ENCODE results near the gene RARG.

RARG gene

GRCh38 chr12:53241623-53242412 is 9.8 kb upstream of the RARG start:
- WGBS, 2 experiments (ENCODE audit: insufficient coverage in 2 of 2) = 55 to 64% methylated on average over 7 to 11 of the region's 11 CpGs
- Histone ChIP-seq H3K36me3 (ENCODE audit: control insufficient read depth, insufficient read depth, low read length) (no peaks in the 10 kb centered on the region), H3K27ac (ENCODE audit: low read depth, low read length, severe bottlenecking) (no peak overlapping the region), H3K4me3 (ENCODE audit: extremely low read depth, insufficient read depth, low read length, poor library complexity, severe bottlenecking) (no peak overlapping the region), H3K4me1 (ENCODE audit: control insufficient read depth, insufficient read depth, low read length, poor library complexity, severe bottlenecking) (no peaks in the 10 kb centered on the region), H3K9me3 (ENCODE audit: control insufficient read depth, low read length) (no peaks in the 10 kb centered on the region)

- no peak overlapping the region for H3K4me3 ChIP-seq (ENCODE audit: extremely low read depth, insufficient read depth, low read length, poor library complexity, severe bottlenecking)
- H3K4me1 ChIP-seq (ENCODE audit: control insufficient read depth, insufficient read depth, low read length, poor library complexity, severe bottlenecking) = peaks cover 2% of the 10 kb centered on the region
- H3K9me3 ChIP-seq (ENCODE audit: control insufficient read depth, low read length) = no peaks in the 10 kb centered on the region
- WGBS, 2 experiments (ENCODE audit: insufficient coverage in 2 of 2) = 94 to 99% methylated on average over 7 to 10 of the region's 10 CpGs
- H3K27ac ChIP-seq (ENCODE audit: low read depth, low read length, severe bottlenecking) = no peak overlapping the region
- no peaks in the 10 kb centered on the region for H3K36me3 ChIP-seq (ENCODE audit: control insufficient read depth, insufficient read depth, low read length)
Measured at GRCh38 chr12:53239643-53240258, 7.7 kb upstream of the RARG start.

- no peak overlapping the region for H3K27ac ChIP-seq (ENCODE audit: low read depth, low read length, severe bottlenecking)
- 100% methylated on average over 1 of the region's 1 CpG; no CpG with 5 or more reads in 1 of the 2 experiments for WGBS, 2 experiments (ENCODE audit: insufficient coverage in 2 of 2)
- no peak overlapping the region for H3K4me3 ChIP-seq (ENCODE audit: extremely low read depth, insufficient read depth, low read length, poor library complexity, severe bottlenecking)
- no peaks in the 10 kb centered on the region for H3K36me3 ChIP-seq (ENCODE audit: control insufficient read depth, insufficient read depth, low read length)
- peaks cover 24% of the 10 kb centered on the region for H3K4me1 ChIP-seq (ENCODE audit: control insufficient read depth, insufficient read depth, low read length, poor library complexity, severe bottlenecking)
- H3K9me3 ChIP-seq (ENCODE audit: control insufficient read depth, low read length) = no peaks in the 10 kb centered on the region
Measured at GRCh38 chr12:53236443-53237111, 4.6 kb upstream of the RARG start.

- WGBS, 2 experiments (ENCODE audit: insufficient coverage in 2 of 2) = 38 to 53% methylated on average over 4 to 5 of the region's 9 CpGs
Measured at GRCh38 chr12:53235742-53236442, 3.9 kb upstream of the RARG start.

GRCh38 chr12:53235164-53235563 is 3.2 kb upstream of the RARG start:
- Histone ChIP-seq H3K9me3 (ENCODE audit: control insufficient read depth, low read length) (no peaks in the 10 kb centered on the region), H3K36me3 (ENCODE audit: control insufficient read depth, insufficient read depth, low read length) (no peaks in the 10 kb centered on the region), H3K4me3 (ENCODE audit: extremely low read depth, insufficient read depth, low read length, poor library complexity, severe bottlenecking) (no peak overlapping the region), H3K27ac (ENCODE audit: low read depth, low read length, severe bottlenecking) (no peak overlapping the region), H3K4me1 (ENCODE audit: control insufficient read depth, insufficient read depth, low read length, poor library complexity, severe bottlenecking) (peaks cover 31% of the 10 kb centered on the region)
- WGBS, 2 experiments (ENCODE audit: insufficient coverage in 2 of 2) = 50 to 75% methylated on average over 1 of the region's 3 CpGs

More at GRCh38 chr12:53235742-53236442, 3.9 kb upstream of the RARG start:
- no peak overlapping the region for H3K27ac ChIP-seq (ENCODE audit: low read depth, low read length, severe bottlenecking)
- H3K4me3 ChIP-seq (ENCODE audit: extremely low read depth, insufficient read depth, low read length, poor library complexity, severe bottlenecking) = no peak overlapping the region
- no peaks in the 10 kb centered on the region for H3K36me3 ChIP-seq (ENCODE audit: control insufficient read depth, insufficient read depth, low read length)
- no peaks in the 10 kb centered on the region for H3K9me3 ChIP-seq (ENCODE audit: control insufficient read depth, low read length)
- peaks cover 28% of the 10 kb centered on the region for H3K4me1 ChIP-seq (ENCODE audit: control insufficient read depth, insufficient read depth, low read length, poor library complexity, severe bottlenecking)

GRCh38 chr12:53234271-53234914 is 2.4 kb upstream of the RARG start:
- Histone ChIP-seq H3K36me3 (ENCODE audit: control insufficient read depth, insufficient read depth, low read length) (no peaks in the 10 kb centered on the region), H3K4me1 (ENCODE audit: control insufficient read depth, insufficient read depth, low read length, poor library complexity, severe bottlenecking) (peaks cover 31% of the 10 kb centered on the region), H3K27ac (ENCODE audit: low read depth, low read length, severe bottlenecking) (peak overlapping the region; percentile 23), H3K9me3 (ENCODE audit: control insufficient read depth, low read length) (no peaks in the 10 kb centered on the region), H3K4me3 (ENCODE audit: extremely low read depth, insufficient read depth, low read length, poor library complexity, severe bottlenecking) (no peak overlapping the region)
- 0 to 3% methylated on average over 4 to 7 of the region's 12 CpGs for WGBS, 2 experiments (ENCODE audit: insufficient coverage in 2 of 2)

GRCh38 chr12:53233671-53234121 is 1.7 kb upstream of the RARG start:
- Histone ChIP-seq H3K4me3 (ENCODE audit: extremely low read depth, insufficient read depth, low read length, poor library complexity, severe bottlenecking) (no peak overlapping the region), H3K36me3 (ENCODE audit: control insufficient read depth, insufficient read depth, low read length) (no peaks in the 10 kb centered on the region), H3K9me3 (ENCODE audit: control insufficient read depth, low read length) (no peaks in the 10 kb centered on the region), H3K27ac (ENCODE audit: low read depth, low read length, severe bottlenecking) (peak overlapping the region; percentile 23), H3K4me1 (ENCODE audit: control insufficient read depth, insufficient read depth, low read length, poor library complexity, severe bottlenecking) (peaks cover 31% of the 10 kb centered on the region)
- WGBS, 2 experiments (ENCODE audit: insufficient coverage in 2 of 2) = 54 to 78% methylated on average over 2 of the region's 7 CpGs

- peak overlapping the region; percentile 22 for H3K4me3 ChIP-seq (ENCODE audit: extremely low read depth, insufficient read depth, low read length, poor library complexity, severe bottlenecking)
- no peaks in the 10 kb centered on the region for H3K9me3 ChIP-seq (ENCODE audit: control insufficient read depth, low read length)
- H3K4me1 ChIP-seq (ENCODE audit: control insufficient read depth, insufficient read depth, low read length, poor library complexity, severe bottlenecking) = peaks cover 31% of the 10 kb centered on the region
- H3K27ac ChIP-seq (ENCODE audit: low read depth, low read length, severe bottlenecking) = no peak overlapping the region
- no peaks in the 10 kb centered on the region for H3K36me3 ChIP-seq (ENCODE audit: control insufficient read depth, insufficient read depth, low read length)
- 20 to 22% methylated on average over 3 to 5 of the region's 11 CpGs for WGBS, 2 experiments (ENCODE audit: insufficient coverage in 2 of 2)
Measured at GRCh38 chr12:53232646-53233461, 845 bp upstream of the RARG start.

- Histone ChIP-seq H3K9me3 (ENCODE audit: control insufficient read depth, low read length) (no peaks in the 10 kb centered on the region), H3K36me3 (ENCODE audit: control insufficient read depth, insufficient read depth, low read length) (peaks cover 4% of the 10 kb centered on the region), H3K27ac (ENCODE audit: low read depth, low read length, severe bottlenecking) (no peak overlapping the region), H3K4me1 (ENCODE audit: control insufficient read depth, insufficient read depth, low read length, poor library complexity, severe bottlenecking) (peaks cover 31% of the 10 kb centered on the region), H3K4me3 (ENCODE audit: extremely low read depth, insufficient read depth, low read length, poor library complexity, severe bottlenecking) (peak overlapping the region; percentile 44)
- 0% methylated on average over 4 to 6 of the region's 9 CpGs for WGBS, 2 experiments (ENCODE audit: insufficient coverage in 2 of 2)
Measured at GRCh38 chr12:53231671-53231920, 413 bp downstream of the RARG start.

All from mesodermal cell (in vitro differentiated cells).